GM10248 (cell line): Measurements from ENCODE around the gene GPR173.

Experiments used
- CTCF ChIA-PET: fragments of 300-600 bp; sonication (Branson Sonifier 250); formaldehyde crosslinking; extraction: SDS; loops from one replicate; lab custom pipeline; 2021; ENCODE audit warnings: antibody characterized with exemption; lab: Yijun Ruan, JAX
- POLR2A ChIA-PET: fragments of 350-650 bp; sonication (Branson Sonifier 250); formaldehyde crosslinking; extraction: SDS; loops from one replicate; lab custom pipeline; 2020; ENCODE audit warnings: antibody characterized with exemption; lab: Yijun Ruan, JAX
- DNase-seq: peaks from one replicate; pipeline ENCODE4 v3.0.0; 2012; ENCODE audit errors: extremely low spot score
- CTCF ChIP-seq: IDR thresholded peaks from 2 replicates; pipeline ENCODE4 v1.5.1; 2012; ENCODE audit warnings: mild to moderate bottlenecking, low read depth; ENCODE audit errors: extremely low read depth, missing control alignments, control extremely low read depth

GPR173 gene

GRCh38 chrX:53005327-53005726, 43.3 kb upstream of the GPR173 start:
- ChIA-PET POLR2A (no interaction called here), CTCF (no interaction called here)
- no peak for DNase-seq
- no peak for TF ChIP-seq CTCF

- ChIA-PET POLR2A (no interaction called here), CTCF (interaction anchor here (1.4 to 1.7 kb wide), 2 partner anchors 13 to 14 kb away, joined by 4 to 7 read pairs; no protein-coding TSS in a partner anchor)
- TF ChIP-seq CTCF: no peak
- DNase-seq: no peak
Measured at GRCh38 chrX:53009032-53009431, 39.6 kb upstream of the GPR173 start.

- no peak for TF ChIP-seq CTCF
- POLR2A ChIA-PET: no interaction called here
- DNase-seq: no peak
- CTCF ChIA-PET: no interaction called here
Measured at GRCh38 chrX:53013291-53013690, 35.3 kb upstream of the GPR173 start.

- POLR2A ChIA-PET: no interaction called here
- CTCF ChIA-PET: interaction anchor here (1.0 kb wide), 1 partner anchor 28 kb away, joined by 3 read pairs; no protein-coding TSS in a partner anchor
- TF ChIP-seq CTCF: no peak
- no peak for DNase-seq
Measured at GRCh38 chrX:53018627-53019026, 30.0 kb upstream of the GPR173 start.

- POLR2A ChIA-PET: no interaction called here
- TF ChIP-seq CTCF: no peak
- DNase-seq: no peak
- CTCF ChIA-PET: no interaction called here
Measured at GRCh38 chrX:53022381-53022780, 26.2 kb upstream of the GPR173 start.

- ChIA-PET CTCF (no interaction called here), POLR2A (interaction anchor here (0.5 kb wide), 1 partner anchor 160 kb away, joined by 4 read pairs; no protein-coding TSS in a partner anchor)
- no peak for TF ChIP-seq CTCF
- DNase-seq: no peak
Measured at GRCh38 chrX:53028678-53029077, 19.9 kb upstream of the GPR173 start.

- CTCF ChIA-PET: no interaction called here
- POLR2A ChIA-PET: no interaction called here
Measured at GRCh38 chrX:53031380-53031779, 17.2 kb upstream of the GPR173 start.

More at GRCh38 chrX:53031380-53031779, 17.2 kb upstream of the GPR173 start:
- no peak for DNase-seq
- TF ChIP-seq CTCF: no peak
